ENCODE data around the gene BEST1. TPM values are rescaled to one million over a fixed set of nuclear protein-coding genes. Genes with fewer than 3 reads are reported as not detected.

Gene BEST1
- total and polyA plus RNA-seq, 2 of the 13 experiments (the other 11 are each of a cell fraction or from before 2014, with no cell fraction given), result 0.09 to 0.65 TPM

DNA sequence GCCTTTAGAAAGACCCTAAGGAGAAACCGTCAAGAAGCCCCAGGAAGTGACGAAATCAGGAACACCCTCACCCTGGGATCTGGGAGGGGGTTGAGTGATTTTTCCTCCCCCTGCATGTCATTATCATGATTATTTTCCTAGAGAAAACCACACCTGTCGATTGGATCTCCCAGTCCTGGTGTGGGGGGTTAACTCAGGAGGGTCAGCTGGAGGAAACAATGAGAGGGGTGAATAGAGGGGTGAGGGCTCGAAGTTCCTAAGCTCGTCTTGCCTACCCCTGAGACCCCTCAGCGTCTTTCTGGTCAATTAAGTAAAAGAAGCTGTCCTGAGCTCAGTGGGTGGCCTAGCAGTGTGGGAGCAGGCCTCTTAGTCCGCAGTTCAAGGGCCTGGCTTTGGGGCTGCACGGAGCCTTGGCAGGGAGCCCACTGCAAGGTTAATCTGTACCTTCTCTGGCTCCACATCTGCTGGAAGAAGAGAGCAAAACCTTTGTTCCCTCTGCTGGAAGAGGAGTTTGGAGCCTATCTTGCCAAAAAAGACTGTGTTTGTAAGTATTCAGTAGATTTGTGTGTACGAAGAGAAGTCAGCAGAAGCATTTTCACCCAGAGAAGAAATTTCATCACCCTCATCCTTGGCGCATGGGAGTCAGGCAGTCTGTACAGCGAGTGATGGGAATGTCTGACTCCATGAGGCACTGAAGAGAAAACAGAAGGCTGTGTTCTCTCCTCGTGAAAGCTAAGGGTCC lies 51.5 kb downstream of the BEST1 start (continued):
- TF ChIP-seq, protein P1, sequence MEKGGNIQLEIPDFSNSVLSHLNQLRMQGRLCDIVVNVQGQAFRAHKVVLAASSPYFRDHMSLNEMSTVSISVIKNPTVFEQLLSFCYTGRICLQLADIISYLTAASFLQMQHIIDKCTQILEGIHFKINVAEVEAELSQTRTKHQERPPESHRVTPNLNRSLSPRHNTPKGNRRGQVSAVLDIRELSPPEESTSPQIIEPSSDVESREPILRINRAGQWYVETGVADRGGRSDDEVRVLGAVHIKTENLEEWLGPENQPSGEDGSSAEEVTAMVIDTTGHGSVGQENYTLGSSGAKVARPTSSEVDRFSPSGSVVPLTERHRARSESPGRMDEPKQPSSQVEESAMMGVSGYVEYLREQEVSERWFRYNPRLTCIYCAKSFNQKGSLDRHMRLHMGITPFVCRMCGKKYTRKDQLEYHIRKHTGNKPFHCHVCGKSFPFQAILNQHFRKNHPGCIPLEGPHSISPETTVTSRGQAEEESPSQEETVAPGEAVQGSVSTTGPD (CRISPR knock-in tag; IDR thresholded peaks at IDR 0.05), result peak; percentile 74; the same call in 1 of the 2 replicates
- TF ChIP-seq, protein P2, sequence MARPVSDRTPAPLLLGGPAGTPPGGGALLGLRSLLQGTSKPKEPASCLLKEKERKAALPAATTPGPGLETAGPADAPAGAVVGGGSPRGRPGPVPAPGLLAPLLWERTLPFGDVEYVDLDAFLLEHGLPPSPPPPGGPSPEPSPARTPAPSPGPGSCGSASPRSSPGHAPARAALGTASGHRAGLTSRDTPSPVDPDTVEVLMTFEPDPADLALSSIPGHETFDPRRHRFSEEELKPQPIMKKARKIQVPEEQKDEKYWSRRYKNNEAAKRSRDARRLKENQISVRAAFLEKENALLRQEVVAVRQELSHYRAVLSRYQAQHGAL (CRISPR knock-in tag; IDR thresholded peaks at IDR 0.05; ENCODE audit: not compliant biosample characterization), result no peak
- TF ChIP-seq ZNF598 (CRISPR knock-in tag; IDR thresholded peaks at IDR 0.05; ENCODE audit: borderline replicate concordance) (no peak), KDM3A (CRISPR knock-in tag; IDR thresholded peaks at IDR 0.05; ENCODE audit: low read depth) (peak; percentile 67; the same call in 1 of the 2 replicates), ZNF34 (CRISPR knock-in tag; IDR thresholded peaks at IDR 0.05; ENCODE audit: borderline replicate concordance) (peak; percentile 73; the same call in 1 of the 2 replicates), MBNL3 (CRISPR knock-in tag; conservative IDR thresholded peaks at IDR 0.05) (no peak), YEATS2 (CRISPR knock-in tag; IDR thresholded peaks at IDR 0.05; ENCODE audit: borderline replicate concordance) (peak; percentile 64), HOXA3 (CRISPR knock-in tag; IDR thresholded peaks at IDR 0.05) (peak; percentile 71; the same call in 1 of the 2 replicates), ZNF17 (CRISPR knock-in tag; IDR thresholded peaks at IDR 0.05) (no peak), ZNF605 (CRISPR knock-in tag; IDR thresholded peaks at IDR 0.05) (no peak), POLR2A (IDR thresholded peaks at IDR 0.05; ENCODE audit: insufficient read depth in 1 of 2, low read depth in 2 of 2, low read length in 2 of 2) (peak in 1 of 2 experiments; percentile 54; a peak in 2 of 4 replicates), ARNTL (CRISPR knock-in tag; IDR thresholded peaks at IDR 0.05) (peak; percentile 35; the same call in 1 of the 2 replicates), ZNF292 (CRISPR knock-in tag; IDR thresholded peaks at IDR 0.05; ENCODE audit: borderline replicate concordance, low read depth) (peak; percentile 45; the same call in 1 of the 2 replicates), ISL2 (CRISPR knock-in tag; IDR thresholded peaks at IDR 0.05) (peak; percentile 71), PHF21A (CRISPR knock-in tag; IDR thresholded peaks at IDR 0.05) (peak; percentile 60; the same call in 1 of the 2 replicates), THAP11 (CRISPR knock-in tag; IDR thresholded peaks at IDR 0.05) (no peak), SOX13 (IDR thresholded peaks at IDR 0.05) (no peak), SOX13 (CRISPR knock-in tag; conservative IDR thresholded peaks at IDR 0.05 in 1 of 2, IDR thresholded peaks at IDR 0.05 in 1 of 2) (peak in 1 of 2 experiments; percentile 88; a peak in 2 of 4 replicates), MIER3 (CRISPR knock-in tag; IDR thresholded peaks at IDR 0.05; ENCODE audit: borderline replicate concordance) (peak; percentile 72; the same call in 1 of the 2 replicates), HNF4A (CRISPR knock-in tag; IDR thresholded peaks at IDR 0.05) (peak; percentile 85)
- TF ChIP-seq, protein P3, sequence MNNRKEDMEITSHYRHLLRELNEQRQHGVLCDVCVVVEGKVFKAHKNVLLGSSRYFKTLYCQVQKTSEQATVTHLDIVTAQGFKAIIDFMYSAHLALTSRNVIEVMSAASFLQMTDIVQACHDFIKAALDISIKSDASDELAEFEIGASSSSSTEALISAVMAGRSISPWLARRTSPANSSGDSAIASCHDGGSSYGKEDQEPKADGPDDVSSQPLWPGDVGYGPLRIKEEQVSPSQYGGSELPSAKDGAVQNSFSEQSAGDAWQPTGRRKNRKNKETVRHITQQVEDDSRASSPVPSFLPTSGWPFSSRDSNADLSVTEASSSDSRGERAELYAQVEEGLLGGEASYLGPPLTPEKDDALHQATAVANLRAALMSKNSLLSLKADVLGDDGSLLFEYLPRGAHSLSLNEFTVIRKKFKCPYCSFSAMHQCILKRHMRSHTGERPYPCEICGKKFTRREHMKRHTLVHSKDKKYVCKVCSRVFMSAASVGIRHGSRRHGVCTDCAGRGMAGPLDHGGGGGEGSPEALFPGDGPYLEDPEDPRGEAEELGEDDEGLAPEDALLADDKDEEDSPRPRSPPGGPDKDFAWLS (CRISPR knock-in tag; IDR thresholded peaks at IDR 0.05; ENCODE audit: borderline replicate concordance), result no peak; the same call in 1 of the 2 replicates
- TF ChIP-seq, protein P4, sequence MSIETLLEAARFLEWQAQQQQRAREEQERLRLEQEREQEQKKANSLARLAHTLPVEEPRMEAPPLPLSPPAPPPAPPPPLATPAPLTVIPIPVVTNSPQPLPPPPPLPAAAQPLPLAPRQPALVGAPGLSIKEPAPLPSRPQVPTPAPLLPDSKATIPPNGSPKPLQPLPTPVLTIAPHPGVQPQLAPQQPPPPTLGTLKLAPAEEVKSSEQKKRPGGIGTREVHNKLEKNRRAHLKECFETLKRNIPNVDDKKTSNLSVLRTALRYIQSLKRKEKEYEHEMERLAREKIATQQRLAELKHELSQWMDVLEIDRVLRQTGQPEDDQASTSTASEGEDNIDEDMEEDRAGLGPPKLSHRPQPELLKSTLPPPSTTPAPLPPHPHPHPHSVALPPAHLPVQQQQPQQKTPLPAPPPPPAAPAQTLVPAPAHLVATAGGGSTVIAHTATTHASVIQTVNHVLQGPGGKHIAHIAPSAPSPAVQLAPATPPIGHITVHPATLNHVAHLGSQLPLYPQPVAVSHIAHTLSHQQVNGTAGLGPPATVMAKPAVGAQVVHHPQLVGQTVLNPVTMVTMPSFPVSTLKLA (IDR thresholded peaks at IDR 0.05), result no peak
- TF ChIP-seq, protein P5, sequence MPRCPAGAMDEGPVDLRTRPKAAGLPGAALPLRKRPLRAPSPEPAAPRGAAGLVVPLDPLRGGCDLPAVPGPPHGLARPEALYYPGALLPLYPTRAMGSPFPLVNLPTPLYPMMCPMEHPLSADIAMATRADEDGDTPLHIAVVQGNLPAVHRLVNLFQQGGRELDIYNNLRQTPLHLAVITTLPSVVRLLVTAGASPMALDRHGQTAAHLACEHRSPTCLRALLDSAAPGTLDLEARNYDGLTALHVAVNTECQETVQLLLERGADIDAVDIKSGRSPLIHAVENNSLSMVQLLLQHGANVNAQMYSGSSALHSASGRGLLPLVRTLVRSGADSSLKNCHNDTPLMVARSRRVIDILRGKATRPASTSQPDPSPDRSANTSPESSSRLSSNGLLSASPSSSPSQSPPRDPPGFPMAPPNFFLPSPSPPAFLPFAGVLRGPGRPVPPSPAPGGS (CRISPR knock-in tag; IDR thresholded peaks at IDR 0.05), result peak; percentile 71; the same call in 1 of the 2 replicates
